K562 (cell line): Measurements from ENCODE around the gene ZNF628. TPM values are rescaled to one million over a fixed set of nuclear protein-coding genes. Genes with fewer than 3 reads are reported as not detected.

Source experiments
- BRCA1 ChIP-seq, 2 experiments: fragments of 450-650 bp in 1 of 2; sonication (generic) in 1 of 2; formaldehyde crosslinking in 1 of 2; IDR thresholded peaks; 2 replicates each; pipeline versions ENCODE4 v1.5.0 to v1.6.1; 2017 to 2020; ENCODE audit warnings: mild to moderate bottlenecking in 1 of 2, missing genetic modification reagents in 1 of 2
- CHD4 ChIP-seq: fragments of 200-600 bp; sonication (generic); IDR thresholded peaks from 3 replicates; pipeline ENCODE4 v1.6.1; 2012; ENCODE audit warnings: low read depth, mild to moderate bottlenecking, mixed read lengths, low read length, inconsistent platforms; ENCODE audit not compliant: insufficient read depth, insufficient replicate concordance, poor library complexity, severe bottlenecking
- DACH1 ChIP-seq: fragments of 450-650 bp; IDR thresholded peaks from 2 replicates; pipeline ENCODE4 v1.6.1; 2018; ENCODE audit not compliant: partially characterized antibody
- ERF ChIP-seq: fragments of 450-650 bp; formaldehyde crosslinking; IDR thresholded peaks from 2 replicates; pipeline ENCODE4 v1.4.0; 2020; ENCODE audit warnings: mild to moderate bottlenecking, mixed read lengths
- GATAD2B ChIP-seq: fragments of 450-650 bp; IDR thresholded peaks from 2 replicates; pipeline ENCODE4 v1.6.1; 2017; ENCODE audit warnings: mild to moderate bottlenecking, borderline replicate concordance
- HDAC2 ChIP-seq: fragments of 450-650 bp; IDR thresholded peaks from 2 replicates; pipeline ENCODE4 v1.6.1; 2016; ENCODE audit warnings: mild to moderate bottlenecking
- IFI16 ChIP-seq: fragments of 250-450 bp; sonication (Bioruptor Pico); IDR thresholded peaks from 2 replicates; pipeline ENCODE4 v2.1.2; 2022; ENCODE audit warnings: mild to moderate bottlenecking, inconsistent platforms
- KDM2B ChIP-seq: fragments of 250-450 bp; sonication (Bioruptor Pico); IDR thresholded peaks from 2 replicates; pipeline ENCODE4 v1.8.0; 2021; ENCODE audit warnings: mild to moderate bottlenecking, moderate library complexity
- MXI1 ChIP-seq: IDR thresholded peaks from 2 replicates; pipeline ENCODE4 v1.6.1; 2011; ENCODE audit warnings: low read depth, mild to moderate bottlenecking, improper control_type of control experiment, low read length
- NR2F6 ChIP-seq: fragments of 450-650 bp; formaldehyde crosslinking; IDR thresholded peaks from 2 replicates; pipeline ENCODE4 v1.4.0; 2020; ENCODE audit warnings: mild to moderate bottlenecking
- PHF8 ChIP-seq: fragments of 200-600 bp; sonication (generic); IDR thresholded peaks from 2 replicates; pipeline ENCODE4 v1.6.1; 2012; ENCODE audit warnings: mixed run types, mild to moderate bottlenecking, inconsistent platforms, low read length, moderate library complexity, borderline replicate concordance
- RBM14 ChIP-seq: fragments of 200-400 bp; formaldehyde crosslinking; IDR thresholded peaks from 2 replicates; pipeline ENCODE4 v1.6.1; 2018; ENCODE audit warnings: low read depth, mild to moderate bottlenecking, low read length, moderate library complexity, borderline replicate concordance; ENCODE audit not compliant: insufficient read depth
- RUNX1 ChIP-seq: sonication (generic); IDR thresholded peaks from 2 replicates; pipeline ENCODE4 v1.6.1; 2016; ENCODE audit warnings: antibody characterized with exemption, low read depth
- STAT5A ChIP-seq: IDR thresholded peaks from 2 replicates; pipeline ENCODE4 v1.6.1; 2012; ENCODE audit warnings: low read length, inconsistent platforms, borderline replicate concordance
- XRCC5 ChIP-seq: fragments of 200-400 bp; formaldehyde crosslinking; IDR thresholded peaks from 2 replicates; pipeline ENCODE4 v1.6.1; 2017; ENCODE audit warnings: low read depth, mild to moderate bottlenecking, low read length
- ZNF134 ChIP-seq: fragments of 250-450 bp; sonication (Bioruptor Pico); conservative IDR thresholded peaks from 2 replicates; pipeline ENCODE4 v1.4.0; 2020
- polyA plus RNA-seq, 8 experiments: library from polyadenylated mRNA; depleted of rRNA in 4 of 8; stranded (reverse) in 5 of 8; unstranded in 3 of 8; fragments of >200 nt; fragmentation: Nextera tagmentation in 2 of 8; fragmentation: Illumina TruSeq in 1 of 8; extraction: Ambion mirVana in 2 of 8; extraction: Trizol in 1 of 8; gene quantifications; 2 replicates each; pipeline versions ENCODE4 v1.2.1 to v1.2.3, GENCODE V29; 2011 to 2014; ENCODE audit warnings: inconsistent platforms in 1 of 8, missing spikeins in 1 of 8
- total RNA-seq, 7 experiments: library from RNA; depleted of rRNA in 6 of 7; stranded (reverse); fragments of >200 nt in 6 of 7; fragmentation: Illumina TruSeq in 2 of 7; extraction: Trizol in 2 of 7; gene quantifications; 2 replicates each; pipeline versions ENCODE4 v1.2.1 to v1.2.3, GENCODE V29; 2011 to 2021; ENCODE audit warnings: low replicate concordance in 1 of 7
- TF ChIP-seq, protein P1 (sequence below): sonication (generic); formaldehyde crosslinking; IDR thresholded peaks from 2 replicates; pipeline ENCODE4 v1.8.1; 2023; ENCODE audit warnings: mild to moderate bottlenecking, missing genetic modification reagents, moderate library complexity
- TF ChIP-seq, protein P2 (sequence below): fragments of 250-450 bp; sonication (Bioruptor Pico); IDR thresholded peaks from 2 replicates; pipeline ENCODE4 v1.6.1; 2021; ENCODE audit warnings: mild to moderate bottlenecking
- TF ChIP-seq, protein P3 (sequence below): fragments of 250-450 bp; sonication (Bioruptor Pico); IDR thresholded peaks from 2 replicates; pipeline ENCODE4 v1.5.0; 2022; ENCODE audit warnings: mild to moderate bottlenecking
- TF ChIP-seq, protein P4 (sequence below): sonication (generic); formaldehyde crosslinking; IDR thresholded peaks from 2 replicates; pipeline ENCODE4 v1.8.0; 2023; ENCODE audit warnings: mild to moderate bottlenecking, missing genetic modification reagents

The ZNF628 gene
- total and polyA plus RNA-seq, 9 of the 15 experiments (the other 6 are each of a cell fraction or from before 2014, with no cell fraction given): 0.13 to 13.6 (median 2.2) TPM; not detected in 3

DNA sequence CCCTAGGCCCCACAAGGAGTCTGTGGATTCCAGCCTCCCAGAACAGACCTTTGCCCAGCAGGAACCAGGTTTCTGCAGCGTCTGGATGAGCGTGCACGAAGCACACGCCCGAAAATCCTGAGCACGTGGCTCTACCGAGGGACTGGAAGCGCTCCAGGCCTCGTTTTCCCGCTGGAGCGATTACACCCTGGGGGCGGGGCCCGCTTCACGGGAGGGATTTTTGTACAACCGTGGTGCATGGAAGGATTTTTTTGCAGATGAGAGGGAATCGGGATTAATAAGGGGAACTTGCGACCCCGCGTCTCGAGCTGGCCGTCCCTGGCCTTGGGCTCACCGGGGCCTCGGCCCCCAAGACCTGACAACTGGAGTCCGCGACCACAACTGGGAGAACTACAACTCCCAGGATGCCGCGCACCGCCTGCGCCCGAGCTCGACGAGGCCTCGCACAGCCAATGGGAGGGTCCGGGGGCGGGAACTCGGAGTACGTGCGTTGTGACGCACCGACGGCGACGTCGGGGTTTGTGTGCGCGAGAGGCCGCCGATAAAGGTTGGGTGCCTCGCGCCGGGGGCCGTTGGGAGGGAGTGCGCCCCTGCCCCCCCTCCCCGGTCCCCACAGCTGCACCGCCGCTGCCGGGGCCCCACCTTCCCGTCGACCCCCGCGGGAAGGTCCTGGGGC lies at the start of gene ZNF628 (continued):
- TF ChIP-seq, protein P1, sequence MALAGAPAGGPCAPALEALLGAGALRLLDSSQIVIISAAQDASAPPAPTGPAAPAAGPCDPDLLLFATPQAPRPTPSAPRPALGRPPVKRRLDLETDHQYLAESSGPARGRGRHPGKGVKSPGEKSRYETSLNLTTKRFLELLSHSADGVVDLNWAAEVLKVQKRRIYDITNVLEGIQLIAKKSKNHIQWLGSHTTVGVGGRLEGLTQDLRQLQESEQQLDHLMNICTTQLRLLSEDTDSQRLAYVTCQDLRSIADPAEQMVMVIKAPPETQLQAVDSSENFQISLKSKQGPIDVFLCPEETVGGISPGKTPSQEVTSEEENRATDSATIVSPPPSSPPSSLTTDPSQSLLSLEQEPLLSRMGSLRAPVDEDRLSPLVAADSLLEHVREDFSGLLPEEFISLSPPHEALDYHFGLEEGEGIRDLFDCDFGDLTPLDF (CRISPR knock-in tag): peak; percentile 69; the same call in 1 of the 2 replicates
- 0 out of 2 replicates have a peak, but pooled peaks have one; percentile 49 for TF ChIP-seq XRCC5
- TF ChIP-seq, protein P2, sequence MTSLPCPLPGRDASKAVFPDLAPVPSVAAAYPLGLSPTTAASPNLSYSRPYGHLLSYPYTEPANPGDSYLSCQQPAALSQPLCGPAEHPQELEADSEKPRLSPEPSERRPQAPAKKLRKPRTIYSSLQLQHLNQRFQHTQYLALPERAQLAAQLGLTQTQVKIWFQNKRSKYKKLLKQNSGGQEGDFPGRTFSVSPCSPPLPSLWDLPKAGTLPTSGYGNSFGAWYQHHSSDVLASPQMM (CRISPR knock-in tag): no peak
- TF ChIP-seq KDM2B (CRISPR knock-in tag): 0 out of 2 replicates have a peak, but pooled peaks have one; percentile 34
- TF ChIP-seq, protein P3, sequence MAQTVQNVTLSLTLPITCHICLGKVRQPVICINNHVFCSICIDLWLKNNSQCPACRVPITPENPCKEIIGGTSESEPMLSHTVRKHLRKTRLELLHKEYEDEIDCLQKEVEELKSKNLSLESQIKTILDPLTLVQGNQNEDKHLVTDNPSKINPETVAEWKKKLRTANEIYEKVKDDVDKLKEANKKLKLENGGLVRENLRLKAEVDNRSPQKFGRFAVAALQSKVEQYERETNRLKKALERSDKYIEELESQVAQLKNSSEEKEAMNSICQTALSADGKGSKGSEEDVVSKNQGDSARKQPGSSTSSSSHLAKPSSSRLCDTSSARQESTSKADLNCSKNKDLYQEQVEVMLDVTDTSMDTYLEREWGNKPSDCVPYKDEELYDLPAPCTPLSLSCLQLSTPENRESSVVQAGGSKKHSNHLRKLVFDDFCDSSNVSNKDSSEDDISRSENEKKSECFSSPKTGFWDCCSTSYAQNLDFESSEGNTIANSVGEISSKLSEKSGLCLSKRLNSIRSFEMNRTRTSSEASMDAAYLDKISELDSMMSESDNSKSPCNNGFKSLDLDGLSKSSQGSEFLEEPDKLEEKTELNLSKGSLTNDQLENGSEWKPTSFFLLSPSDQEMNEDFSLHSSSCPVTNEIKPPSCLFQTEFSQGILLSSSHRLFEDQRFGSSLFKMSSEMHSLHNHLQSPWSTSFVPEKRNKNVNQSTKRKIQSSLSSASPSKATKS: no peak
- TF ChIP-seq MXI1: peak; percentile 33; the same call in 1 of the 2 replicates
- TF ChIP-seq, protein P4, sequence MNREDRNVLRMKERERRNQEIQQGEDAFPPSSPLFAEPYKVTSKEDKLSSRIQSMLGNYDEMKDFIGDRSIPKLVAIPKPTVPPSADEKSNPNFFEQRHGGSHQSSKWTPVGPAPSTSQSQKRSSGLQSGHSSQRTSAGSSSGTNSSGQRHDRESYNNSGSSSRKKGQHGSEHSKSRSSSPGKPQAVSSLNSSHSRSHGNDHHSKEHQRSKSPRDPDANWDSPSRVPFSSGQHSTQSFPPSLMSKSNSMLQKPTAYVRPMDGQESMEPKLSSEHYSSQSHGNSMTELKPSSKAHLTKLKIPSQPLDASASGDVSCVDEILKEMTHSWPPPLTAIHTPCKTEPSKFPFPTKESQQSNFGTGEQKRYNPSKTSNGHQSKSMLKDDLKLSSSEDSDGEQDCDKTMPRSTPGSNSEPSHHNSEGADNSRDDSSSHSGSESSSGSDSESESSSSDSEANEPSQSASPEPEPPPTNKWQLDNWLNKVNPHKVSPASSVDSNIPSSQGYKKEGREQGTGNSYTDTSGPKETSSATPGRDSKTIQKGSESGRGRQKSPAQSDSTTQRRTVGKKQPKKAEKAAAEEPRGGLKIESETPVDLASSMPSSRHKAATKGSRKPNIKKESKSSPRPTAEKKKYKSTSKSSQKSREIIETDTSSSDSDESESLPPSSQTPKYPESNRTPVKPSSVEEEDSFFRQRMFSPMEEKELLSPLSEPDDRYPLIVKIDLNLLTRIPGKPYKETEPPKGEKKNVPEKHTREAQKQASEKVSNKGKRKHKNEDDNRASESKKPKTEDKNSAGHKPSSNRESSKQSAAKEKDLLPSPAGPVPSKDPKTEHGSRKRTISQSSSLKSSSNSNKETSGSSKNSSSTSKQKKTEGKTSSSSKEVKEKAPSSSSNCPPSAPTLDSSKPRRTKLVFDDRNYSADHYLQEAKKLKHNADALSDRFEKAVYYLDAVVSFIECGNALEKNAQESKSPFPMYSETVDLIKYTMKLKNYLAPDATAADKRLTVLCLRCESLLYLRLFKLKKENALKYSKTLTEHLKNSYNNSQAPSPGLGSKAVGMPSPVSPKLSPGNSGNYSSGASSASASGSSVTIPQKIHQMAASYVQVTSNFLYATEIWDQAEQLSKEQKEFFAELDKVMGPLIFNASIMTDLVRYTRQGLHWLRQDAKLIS (CRISPR knock-in tag): peak; percentile 86; the same call in 1 of the 2 replicates
- no peak for TF ChIP-seq NR2F6 (CRISPR knock-in tag)
- TF ChIP-seq RBM14: no peak
- TF ChIP-seq PHF8: peak; percentile 69; the same call in 1 of the 2 replicates
- TF ChIP-seq STAT5A: no peak
- peak; percentile 77; the same call in 1 of the 2 replicates for TF ChIP-seq HDAC2
- no peak for TF ChIP-seq DACH1
- no peak for TF ChIP-seq IFI16 (CRISPR knock-in tag)
- TF ChIP-seq ERF: peak; percentile 85; the same call in 1 of the 2 replicates
- TF ChIP-seq RUNX1: no peak
- TF ChIP-seq CHD4: no peak
- TF ChIP-seq GATAD2B: no peak
- TF ChIP-seq ZNF134: no peak; the same call in 1 of the 2 replicates
- no peak for TF ChIP-seq BRCA1 (IDR thresholded peaks at IDR 0.05)
- no peak for TF ChIP-seq BRCA1 (CRISPR knock-in tag; IDR thresholded peaks at IDR 0.05)
